Duodenal mucosa (tissue), 2 donors: ENCODE measurements around the gene UNC13B.
"Not testable (repeated sequence)": the region's sequence is repeated elsewhere in the genome, so short reads cannot be mapped to it uniquely, and the experiment has no call there.

Source experiments
- H3K27ac ChIP-seq: one replicate; pipeline ENCODE4 v1.7.0; 2013; ENCODE audit warnings: low read depth, low read length
- H3K27me3 ChIP-seq, 2 donors: one replicate each; pipeline ENCODE4 v1.7.0; 2013; ENCODE audit warnings: low read length in 2 of 2, control low read depth in 1 of 2; ENCODE audit not compliant: insufficient read depth in 2 of 2, control insufficient read depth in 1 of 2
- H3K36me3 ChIP-seq, 2 donors: one replicate each; pipeline ENCODE4 v1.7.0; 2013; ENCODE audit warnings: low read length in 2 of 2, control low read depth in 1 of 2; ENCODE audit not compliant: insufficient read depth in 2 of 2, control insufficient read depth in 1 of 2
- H3K4me1 ChIP-seq, 2 donors: one replicate each; pipeline ENCODE4 v1.7.0; 2013; ENCODE audit warnings: low read length in 2 of 2, control low read depth in 1 of 2; ENCODE audit not compliant: insufficient read depth in 2 of 2, control insufficient read depth in 1 of 2
- H3K4me3 ChIP-seq, 2 donors: one replicate each; pipeline ENCODE4 v1.7.0; 2013; ENCODE audit warnings: low read length in 2 of 2, low read depth in 1 of 2
- H3K9ac ChIP-seq, 2 donors: one replicate each; pipeline ENCODE4 v1.7.0; 2013; ENCODE audit warnings: low read length in 2 of 2, low read depth in 1 of 2
- H3K9me3 ChIP-seq, 2 donors: one replicate each; pipeline ENCODE4 v1.7.0; 2013; ENCODE audit warnings: low read length in 2 of 2, control low read depth in 1 of 2; ENCODE audit not compliant: control insufficient read depth in 1 of 2

UNC13B gene

DNA sequence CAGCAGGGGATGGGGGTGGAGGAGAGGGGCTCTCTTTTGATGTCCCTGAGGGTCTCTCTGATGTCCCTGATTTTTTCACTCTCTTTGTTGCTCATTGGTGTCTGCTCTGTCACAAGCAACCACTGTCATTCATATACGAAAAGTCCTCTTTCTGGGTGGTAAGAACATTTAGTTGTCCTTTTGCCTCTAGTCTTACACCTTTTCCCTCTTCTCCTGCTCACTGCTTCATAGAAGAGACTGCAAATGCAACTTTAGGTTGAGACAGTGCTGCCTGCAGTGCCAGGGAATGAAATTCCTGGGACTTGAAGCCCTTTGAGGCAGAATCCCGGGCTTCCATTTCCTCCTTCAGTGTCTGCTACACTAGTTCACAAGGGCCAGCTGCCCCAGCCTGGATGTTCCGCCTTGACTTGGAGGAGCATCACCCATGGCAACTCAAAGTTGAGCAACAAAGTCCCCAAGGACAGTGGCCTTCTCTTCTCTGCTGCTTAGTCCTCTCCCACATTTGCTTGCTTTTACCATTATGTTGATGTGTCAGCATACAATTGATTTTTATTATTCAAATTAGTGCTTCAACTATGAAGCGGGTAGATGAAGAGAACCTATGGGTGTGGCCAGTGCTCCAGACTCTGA lies 233.4 kb downstream of the UNC13B start:
- no peaks in the 10 kb centered on the region for H3K4me1 ChIP-seq
- H3K36me3 ChIP-seq, result peaks cover 56 to 75% of the 10 kb centered on the region in 2 donors
- no peaks in the 10 kb centered on the region for H3K27me3 ChIP-seq

DNA sequence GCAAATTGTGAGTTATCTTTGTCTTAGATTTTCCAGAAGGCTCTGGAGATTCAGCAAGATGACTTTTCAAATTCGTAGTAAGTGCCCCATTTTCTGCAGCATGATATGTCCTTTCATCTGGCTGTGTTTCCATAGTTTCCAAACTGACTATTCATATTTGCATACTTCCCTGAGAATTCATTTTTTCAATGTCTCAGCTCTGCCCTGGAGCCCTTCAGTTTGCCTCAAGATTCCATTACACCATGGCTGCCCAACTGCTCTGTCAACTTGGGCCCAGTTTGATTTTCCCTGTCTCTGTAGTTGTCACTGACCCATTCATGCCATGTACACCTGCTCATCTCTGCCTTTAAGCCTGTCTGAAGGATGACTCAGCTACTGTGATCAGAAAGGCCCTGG lies 233.9 kb downstream of the UNC13B start:
- no peaks in the 10 kb centered on the region for H3K27me3 ChIP-seq
- no peak overlapping the region for H3K27ac ChIP-seq
- H3K9me3 ChIP-seq, result no peaks in the 10 kb centered on the region
- H3K4me3 ChIP-seq, result no peak overlapping the region
- H3K36me3 ChIP-seq, result peaks cover 52 to 75% of the 10 kb centered on the region in 2 donors
- no peaks in the 10 kb centered on the region for H3K4me1 ChIP-seq
- H3K9ac ChIP-seq, result no peak overlapping the region

More for the DNA sequence above, 233.4 kb downstream of the UNC13B start:
- Histone ChIP-seq H3K9ac (no peak overlapping the region), H3K9me3 (no peaks in the 10 kb centered on the region), H3K4me3 (no peak overlapping the region), H3K27ac (no peak overlapping the region)

DNA sequence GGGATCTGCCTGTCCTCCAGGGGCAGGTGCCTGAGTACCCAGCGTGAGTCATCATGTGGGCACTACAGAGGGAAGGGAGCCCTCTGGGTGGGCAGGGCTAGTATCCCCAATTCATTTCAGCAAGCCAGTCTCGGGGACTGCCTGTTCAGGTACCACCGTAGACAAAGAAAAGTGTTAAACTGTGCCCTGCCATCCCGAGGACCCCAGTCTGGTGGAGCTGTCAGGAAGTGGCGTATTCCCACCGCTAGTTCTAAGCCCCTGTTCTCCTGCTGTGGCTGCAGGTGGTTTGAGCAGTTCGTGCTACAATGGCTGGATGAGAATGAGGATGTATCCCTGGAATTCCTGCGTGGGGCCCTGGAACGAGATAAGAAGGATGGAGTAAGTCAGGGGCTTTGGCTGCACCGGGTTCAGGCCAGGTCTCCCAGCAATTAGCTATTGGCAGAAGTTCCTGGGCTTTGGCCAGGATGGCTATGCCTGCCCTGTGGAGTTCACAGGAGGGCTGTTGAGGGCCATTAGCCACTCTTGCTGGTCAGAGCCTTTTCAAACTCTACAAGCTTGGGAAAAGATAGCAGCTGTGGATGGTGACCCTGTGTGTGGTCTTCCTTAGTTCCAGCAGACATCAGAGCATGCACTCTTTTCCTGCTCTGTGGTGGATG lies 234.9 kb downstream of the UNC13B start:
- Histone ChIP-seq H3K4me3 (no peak overlapping the region), H3K27me3 (no peaks in the 10 kb centered on the region), H3K36me3 (peaks cover 43 to 75% of the 10 kb centered on the region in 2 donors), H3K4me1 (no peaks in the 10 kb centered on the region), H3K27ac (no peak overlapping the region), H3K9me3 (no peaks in the 10 kb centered on the region), H3K9ac (no peak overlapping the region)

DNA sequence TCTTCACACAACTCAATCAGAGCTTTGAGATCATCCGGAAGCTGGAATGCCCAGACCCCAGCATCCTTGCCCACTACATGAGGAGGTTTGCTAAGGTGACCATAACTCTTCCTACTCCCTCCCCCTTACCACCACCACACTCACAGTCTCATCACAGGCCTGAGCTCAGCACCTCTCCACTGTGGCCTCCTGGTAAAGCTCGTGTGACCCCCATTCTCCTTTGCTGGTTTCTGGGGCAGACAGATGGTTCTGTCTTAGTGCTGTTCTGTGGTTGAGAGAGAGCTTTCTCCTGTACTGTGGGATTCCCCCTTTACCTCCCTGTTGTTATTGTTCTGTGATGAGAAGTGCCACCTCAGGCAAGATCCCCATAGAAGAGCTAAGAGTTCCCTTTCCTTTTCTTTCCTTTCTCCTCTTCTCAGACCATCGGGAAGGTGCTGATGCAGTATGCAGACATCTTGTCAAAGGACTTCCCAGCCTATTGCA lies 235.4 kb downstream of the UNC13B start:
- no peak overlapping the region for H3K4me3 ChIP-seq
- H3K9ac ChIP-seq, result no peak overlapping the region
- H3K27ac ChIP-seq, result no peak overlapping the region
- no peaks in the 10 kb centered on the region for H3K4me1 ChIP-seq
- peaks cover 40 to 75% of the 10 kb centered on the region in 2 donors for H3K36me3 ChIP-seq
- H3K9me3 ChIP-seq, result no peaks in the 10 kb centered on the region
- H3K27me3 ChIP-seq, result no peaks in the 10 kb centered on the region

DNA sequence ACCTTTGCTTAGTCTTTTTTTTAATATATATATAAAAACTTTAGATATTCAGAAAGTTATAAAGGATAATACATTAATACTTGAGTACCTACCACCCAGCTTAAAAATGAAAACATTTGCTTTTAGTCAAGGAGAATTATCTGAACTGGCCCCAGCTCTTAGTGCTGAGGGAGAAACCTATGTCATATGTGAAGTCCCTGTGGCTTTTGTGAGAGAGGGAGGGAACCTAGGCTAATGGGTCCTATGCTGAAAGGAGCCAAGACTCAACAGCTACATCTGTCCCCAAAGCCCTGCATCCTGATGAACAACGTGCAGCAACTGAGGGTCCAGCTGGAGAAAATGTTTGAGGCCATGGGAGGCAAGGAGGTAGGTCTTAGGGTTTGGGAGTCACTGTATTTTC lies 236.1 kb downstream of the UNC13B start:
- H3K4me3 ChIP-seq, result no peak overlapping the region
- no peak overlapping the region for H3K9ac ChIP-seq
- H3K27me3 ChIP-seq, result no peaks in the 10 kb centered on the region
- no peak overlapping the region for H3K27ac ChIP-seq
- peaks cover 44 to 78% of the 10 kb centered on the region in 2 donors for H3K36me3 ChIP-seq
- H3K9me3 ChIP-seq, result no peaks in the 10 kb centered on the region
- no peaks in the 10 kb centered on the region for H3K4me1 ChIP-seq

DNA sequence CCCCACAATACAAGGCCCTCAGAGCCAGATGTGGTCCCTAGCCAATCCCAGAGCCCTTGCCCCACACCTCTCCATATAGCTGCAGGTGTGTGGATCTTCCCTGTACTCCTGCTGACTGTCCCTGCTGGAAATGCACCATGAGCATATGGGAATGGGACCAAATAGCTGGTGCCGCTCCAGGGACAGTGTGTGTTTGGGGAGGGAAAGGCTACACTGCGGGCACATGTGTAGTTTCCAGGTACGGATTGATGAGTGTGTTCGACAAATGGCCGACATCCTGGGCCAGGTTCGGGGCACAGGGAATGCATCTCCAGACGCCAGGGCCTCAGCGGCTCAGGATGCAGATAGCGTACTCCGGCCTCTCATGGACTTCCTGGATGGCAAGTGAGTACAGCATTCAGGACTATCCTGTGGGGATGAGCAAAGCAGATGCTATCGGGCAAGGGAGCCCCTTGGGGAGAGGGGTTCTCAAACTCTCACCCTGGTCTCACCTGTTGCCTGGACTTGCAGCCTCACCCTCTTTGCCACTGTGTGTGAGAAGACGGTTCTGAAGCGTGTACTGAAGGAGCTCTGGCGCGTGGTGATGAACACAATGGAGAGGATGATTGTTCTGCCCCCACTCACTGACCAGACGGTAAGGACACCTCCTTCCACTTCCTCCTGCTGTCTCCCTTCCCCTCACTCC lies 237.0 kb downstream of the UNC13B start:
- no peaks in the 10 kb centered on the region for H3K4me1 ChIP-seq
- no peak overlapping the region for H3K27ac ChIP-seq
- no peaks in the 10 kb centered on the region for H3K9me3 ChIP-seq
- H3K9ac ChIP-seq, result no peak overlapping the region
- peaks cover 51 to 81% of the 10 kb centered on the region in 2 donors for H3K36me3 ChIP-seq
- no peaks in the 10 kb centered on the region for H3K27me3 ChIP-seq
- H3K4me3 ChIP-seq, result no peak overlapping the region

- Histone ChIP-seq H3K36me3 (peaks cover 31 to 39% of the 10 kb centered on the region in 2 donors), H3K4me1 (no peaks in the 10 kb centered on the region), H3K9ac (no peak overlapping the region), H3K9me3 (no peaks in the 10 kb centered on the region), H3K27ac (no peak overlapping the region), H3K4me3 (no peak overlapping the region), H3K27me3 (no peaks in the 10 kb centered on the region)
Observed at GRCh38 chr9:35404865-35405264, 243.1 kb downstream of the UNC13B start.

DNA sequence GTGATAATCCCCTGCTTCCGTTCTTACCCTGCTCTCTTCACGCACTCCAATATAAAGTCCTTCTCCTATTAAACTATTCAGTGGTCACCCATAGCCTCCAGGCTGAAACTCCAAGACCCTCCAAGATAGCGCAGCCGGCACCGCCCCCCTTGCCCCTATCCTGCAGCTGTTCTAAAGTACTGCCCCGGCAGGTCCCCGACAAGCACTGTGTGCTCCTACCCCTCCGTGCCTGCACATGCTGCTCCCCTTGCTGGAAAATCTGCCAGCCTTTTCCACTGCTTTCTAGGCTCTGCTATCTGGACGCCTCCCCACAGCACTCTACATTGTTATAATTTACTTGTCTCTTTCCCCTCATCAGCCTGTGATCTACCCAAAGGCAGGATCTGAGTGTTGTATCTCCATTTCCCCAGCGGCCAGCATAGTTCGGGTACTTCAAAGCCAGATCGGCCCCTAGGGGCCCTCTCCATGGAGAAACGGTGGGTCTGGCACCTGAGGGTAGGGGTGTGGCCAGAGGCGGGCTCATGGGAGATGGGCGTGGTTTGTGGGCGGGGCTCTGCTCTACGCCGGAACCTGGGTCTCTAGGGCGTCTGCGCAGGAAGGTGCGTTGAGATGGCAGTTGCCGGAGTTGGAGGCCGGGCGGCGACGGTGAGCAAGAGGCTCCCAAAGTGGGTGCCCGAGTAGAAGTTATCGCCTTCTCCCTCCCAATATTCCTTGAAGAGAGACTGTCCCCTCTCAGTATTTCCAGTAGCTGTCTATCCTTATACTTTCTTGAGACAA lies 244.6 kb downstream of the UNC13B start:
- H3K4me3 ChIP-seq, result peak overlapping the region in 1 of 2 donors; percentile 17
- H3K27me3 ChIP-seq, result no peaks in the 10 kb centered on the region
- no peak overlapping the region for H3K9ac ChIP-seq
- H3K36me3 ChIP-seq, result peaks cover 24 to 26% of the 10 kb centered on the region in 2 donors
- H3K4me1 ChIP-seq, result no peaks in the 10 kb centered on the region
- no peaks in the 10 kb centered on the region for H3K9me3 ChIP-seq
- H3K27ac ChIP-seq, result no peak overlapping the region

DNA sequence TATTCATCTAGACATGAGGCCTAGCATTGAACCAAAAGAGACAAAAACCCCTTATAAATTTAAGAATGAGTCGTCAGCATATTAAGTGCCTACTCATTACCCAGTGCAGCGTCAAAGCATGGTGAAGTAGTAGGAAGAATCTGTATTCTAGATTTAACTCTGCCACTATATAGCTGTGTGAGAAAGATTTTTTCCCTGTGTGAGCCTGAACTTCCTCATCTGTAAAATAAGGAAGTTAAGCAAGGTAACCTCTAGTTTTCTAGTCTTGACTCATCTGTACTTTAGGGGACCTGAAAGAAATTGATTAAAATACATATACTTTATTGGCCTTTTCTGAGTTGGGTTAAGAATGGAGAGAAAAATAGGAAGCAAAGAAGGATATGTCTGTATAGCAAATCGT lies 246.0 kb downstream of the UNC13B start:
- no peaks in the 10 kb centered on the region for H3K27me3 ChIP-seq
- H3K4me3 ChIP-seq, result no peak overlapping the region
- H3K9me3 ChIP-seq, result no peaks in the 10 kb centered on the region
- H3K4me1 ChIP-seq, result no peaks in the 10 kb centered on the region
- no peak overlapping the region for H3K27ac ChIP-seq
- H3K36me3 ChIP-seq, result peaks cover 14 to 23% of the 10 kb centered on the region in 2 donors
- H3K9ac ChIP-seq, result no peak overlapping the region

- not testable (repeated sequence) for H3K9ac ChIP-seq, H3K27ac ChIP-seq, H3K9me3 ChIP-seq, H3K36me3 ChIP-seq, H3K4me1 ChIP-seq, H3K4me3 ChIP-seq, H3K27me3 ChIP-seq
Observed at GRCh38 chr9:35409434-35409833, 247.6 kb downstream of the UNC13B start.
